Right renal cortex interstitium (tissue), 3 donors: Measurements from ENCODE around the gene ESM1. TPM values are rescaled to one million over a fixed set of nuclear protein-coding genes. Genes with fewer than 3 reads are reported as not detected.

ENCODE experiments used
- polyA plus RNA-seq, 3 donors: library from polyadenylated mRNA; unstranded; fragments of 120-200 nt; gene quantifications; one replicate each; pipeline ENCODE4 v1.2.1, GENCODE V29; 2013; ENCODE audit not compliant: insufficient read length in 3 of 3

The ESM1 gene
- polyA plus RNA-seq, 3 donors = 13.3 to 15.6 (median 15.1) TPM

Other genes with a start within 250 kb of the ESM1 start
- gene GZMK, start 38.7 kb upstream of the ESM1 start, polyA plus RNA-seq = under 1 TPM in 2 of 3 donors, not detected in 1; 0.14 to 0.19 TPM
- 1 to 10 TPM in 1 of 3 donors, under 1 TPM in 2; 0.54 to 1.1 (median 0.83) TPM for gene GZMA, start 117.1 kb upstream of the ESM1 start, polyA plus RNA-seq
- 10 to 100 TPM; 79.3 to 84.0 (median 80.5) TPM for gene GPX8, start 174.6 kb upstream of the ESM1 start, polyA plus RNA-seq
- under 1 TPM; 0.69 to 0.89 (median 0.87) TPM for gene CDC20B, start 187.6 kb upstream of the ESM1 start, polyA plus RNA-seq
- under 1 TPM; 0.76 to 0.94 (median 0.83) TPM for gene MCIDAS, start 241.7 kb upstream of the ESM1 start, polyA plus RNA-seq
- gene CCNO, start 248.0 kb upstream of the ESM1 start, polyA plus RNA-seq = 1 to 10 TPM; 3.4 to 6.9 (median 5.8) TPM